ENCODE results near the gene GAK. TPM values are rescaled to one million over a fixed set of nuclear protein-coding genes. Genes with fewer than 3 reads are reported as not detected.

The GAK gene
- polyA plus RNA-seq, 1 donor (not counting 4 experiments of a cell fraction or from before 2014, with no cell fraction given): 18.4 TPM

- TF ChIP-seq CTCF (optimal IDR thresholded peaks at IDR 0.05 in 1 of 3, IDR thresholded peaks at IDR 0.05 in 1 of 3, conservative IDR thresholded peaks at IDR 0.05 in 1 of 3; ENCODE audit: extremely low read depth in 1 of 3, insufficient read depth in 2 of 3, low read length in 3 of 3) (no peak), EZH2 (IDR thresholded peaks at IDR 0.05; ENCODE audit: low read length) (no peak)
- H2AFZ ChIP-seq (ENCODE audit: control insufficient read depth, low read length): no peak overlapping the region
- no peaks in the 10 kb centered on the region for H3K27me3 ChIP-seq (ENCODE audit: control insufficient read depth, extremely low read depth, insufficient read depth, low read length)
- no peak for FAIRE-seq
- H3K79me2 ChIP-seq (ENCODE audit: control insufficient read depth, insufficient read depth, low read length): no peaks in the 10 kb centered on the region
- DNase-seq (ENCODE audit: low read depth, low spot score): no peak
- peak overlapping the region; percentile 8 for H3K27ac ChIP-seq (ENCODE audit: control insufficient read depth, insufficient read depth, low read length)
- peaks cover 7% of the 10 kb centered on the region for H3K4me1 ChIP-seq (ENCODE audit: control insufficient read depth, extremely low read depth, insufficient read depth, low read length)
- no peaks in the 10 kb centered on the region for H3K9me3 ChIP-seq (ENCODE audit: control insufficient read depth, low read depth, low read length)
- H4K20me1 ChIP-seq (ENCODE audit: control insufficient read depth, extremely low read depth, insufficient read depth, low read length): peaks cover 6% of the 10 kb centered on the region
- dilution Hi-C loops (cut with MboI; ENCODE audit: extremely low pct_ligation_motif_present, low sequenced_read_pairs): no loop called here
- H3K9ac ChIP-seq (ENCODE audit: control insufficient read depth, extremely low read depth, insufficient read depth, low read length): no peak overlapping the region
- H3K9me1 ChIP-seq (ENCODE audit: control insufficient read depth, extremely low read depth, insufficient read depth, low read length): peaks cover 3% of the 10 kb centered on the region
- peaks cover 4 to 22% of the 10 kb centered on the region in 2 experiments for H3K36me3 ChIP-seq (ENCODE audit: control insufficient read depth in 2 of 2, extremely low read depth in 1 of 2, insufficient read depth in 2 of 2, low read length in 2 of 2)
- no peak overlapping the region for H3K4me3 ChIP-seq (ENCODE audit: control insufficient read depth in 2 of 3, extremely low read depth in 1 of 3, insufficient read depth in 2 of 3, low read depth in 1 of 3, low read length in 3 of 3)
- no peak overlapping the region for H3K4me2 ChIP-seq (ENCODE audit: control insufficient read depth, extremely low read depth, insufficient read depth, low read depth, low read length)
Observed at GRCh38 chr4:962231-963208, 30.4 kb upstream of the GAK start.

GRCh38 chr4:961351-962230 is 29.5 kb upstream of the GAK start:
- H3K4me2 ChIP-seq (ENCODE audit: control insufficient read depth, extremely low read depth, insufficient read depth, low read depth, low read length): peak overlapping the region; percentile 27
- H3K4me1 ChIP-seq (ENCODE audit: control insufficient read depth, extremely low read depth, insufficient read depth, low read length): peaks cover 7% of the 10 kb centered on the region
- H3K4me3 ChIP-seq (ENCODE audit: control insufficient read depth in 2 of 3, extremely low read depth in 1 of 3, insufficient read depth in 2 of 3, low read depth in 1 of 3, low read length in 3 of 3): no peak overlapping the region
- H3K9ac ChIP-seq (ENCODE audit: control insufficient read depth, extremely low read depth, insufficient read depth, low read length): no peak overlapping the region
- peak; percentile 68 for FAIRE-seq
- dilution Hi-C loops (cut with MboI; ENCODE audit: extremely low pct_ligation_motif_present, low sequenced_read_pairs): no loop called here
- H2AFZ ChIP-seq (ENCODE audit: control insufficient read depth, low read length): no peak overlapping the region
- peaks cover 6% of the 10 kb centered on the region for H4K20me1 ChIP-seq (ENCODE audit: control insufficient read depth, extremely low read depth, insufficient read depth, low read length)
- peak overlapping the region; percentile 8 for H3K27ac ChIP-seq (ENCODE audit: control insufficient read depth, insufficient read depth, low read length)
- peaks cover 4 to 22% of the 10 kb centered on the region in 2 experiments for H3K36me3 ChIP-seq (ENCODE audit: control insufficient read depth in 2 of 2, extremely low read depth in 1 of 2, insufficient read depth in 2 of 2, low read length in 2 of 2)
- no peaks in the 10 kb centered on the region for H3K27me3 ChIP-seq (ENCODE audit: control insufficient read depth, extremely low read depth, insufficient read depth, low read length)
- no peaks in the 10 kb centered on the region for H3K79me2 ChIP-seq (ENCODE audit: control insufficient read depth, insufficient read depth, low read length)
- H3K9me1 ChIP-seq (ENCODE audit: control insufficient read depth, extremely low read depth, insufficient read depth, low read length): peaks cover 3% of the 10 kb centered on the region
- DNase-seq (ENCODE audit: low read depth, low spot score): peak; percentile 88
- TF ChIP-seq CTCF (optimal IDR thresholded peaks at IDR 0.05 in 1 of 3, IDR thresholded peaks at IDR 0.05 in 1 of 3, conservative IDR thresholded peaks at IDR 0.05 in 1 of 3; ENCODE audit: extremely low read depth in 1 of 3, insufficient read depth in 2 of 3, low read length in 3 of 3) (no peak), EZH2 (IDR thresholded peaks at IDR 0.05; ENCODE audit: low read length) (no peak)
- no peaks in the 10 kb centered on the region for H3K9me3 ChIP-seq (ENCODE audit: control insufficient read depth, low read depth, low read length)

Data from keratinocyte (primary cell).